ENCODE data around the gene BRPF1.

DNA sequence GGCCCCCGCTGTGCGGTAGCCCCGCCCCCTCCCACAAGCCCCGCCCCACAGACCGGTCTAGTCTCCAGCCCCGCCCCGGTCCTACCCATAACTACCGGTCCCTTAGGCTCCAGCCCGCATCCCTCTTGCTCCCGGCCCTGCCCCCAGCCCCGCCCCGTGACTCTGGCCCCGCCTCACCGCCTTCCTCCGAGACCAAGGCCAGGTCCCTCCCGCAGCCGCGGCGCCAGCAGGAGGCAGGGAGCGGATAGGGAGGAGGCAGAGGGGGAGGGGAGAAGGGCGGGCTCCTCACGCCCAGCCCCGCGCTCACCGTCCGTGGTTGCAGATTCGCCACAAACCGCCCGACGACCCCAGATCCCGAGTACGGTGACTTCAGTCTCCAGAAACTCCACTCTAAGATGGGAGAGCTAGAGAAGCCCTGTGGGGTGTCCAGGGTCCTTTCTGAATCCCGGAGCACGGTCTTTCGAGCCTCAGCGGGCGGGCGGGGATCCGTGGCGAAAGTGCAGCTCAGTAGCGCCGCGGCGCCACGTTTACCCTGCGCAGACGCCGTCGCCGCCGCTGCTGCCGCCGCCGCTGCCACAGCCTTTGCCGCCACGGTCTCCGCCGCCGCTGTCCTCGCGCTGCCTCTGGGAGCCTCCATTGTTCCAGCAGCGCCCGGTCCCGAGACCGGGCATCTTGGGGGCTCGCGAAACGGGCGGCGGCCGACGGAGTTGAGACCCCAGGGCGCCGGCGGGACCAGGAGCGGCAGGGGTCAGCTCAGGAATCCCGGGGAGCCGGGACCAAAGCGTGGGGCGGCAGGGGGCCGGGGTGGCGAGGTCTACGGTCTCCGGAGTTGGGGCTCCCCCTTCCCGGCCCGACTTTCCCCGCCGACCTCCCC is at the start of gene BRPF1:
- peak; percentile 72 for TF ChIP-seq SP1 (IDR thresholded peaks at IDR 0.05)
- TF ChIP-seq, protein P1, sequence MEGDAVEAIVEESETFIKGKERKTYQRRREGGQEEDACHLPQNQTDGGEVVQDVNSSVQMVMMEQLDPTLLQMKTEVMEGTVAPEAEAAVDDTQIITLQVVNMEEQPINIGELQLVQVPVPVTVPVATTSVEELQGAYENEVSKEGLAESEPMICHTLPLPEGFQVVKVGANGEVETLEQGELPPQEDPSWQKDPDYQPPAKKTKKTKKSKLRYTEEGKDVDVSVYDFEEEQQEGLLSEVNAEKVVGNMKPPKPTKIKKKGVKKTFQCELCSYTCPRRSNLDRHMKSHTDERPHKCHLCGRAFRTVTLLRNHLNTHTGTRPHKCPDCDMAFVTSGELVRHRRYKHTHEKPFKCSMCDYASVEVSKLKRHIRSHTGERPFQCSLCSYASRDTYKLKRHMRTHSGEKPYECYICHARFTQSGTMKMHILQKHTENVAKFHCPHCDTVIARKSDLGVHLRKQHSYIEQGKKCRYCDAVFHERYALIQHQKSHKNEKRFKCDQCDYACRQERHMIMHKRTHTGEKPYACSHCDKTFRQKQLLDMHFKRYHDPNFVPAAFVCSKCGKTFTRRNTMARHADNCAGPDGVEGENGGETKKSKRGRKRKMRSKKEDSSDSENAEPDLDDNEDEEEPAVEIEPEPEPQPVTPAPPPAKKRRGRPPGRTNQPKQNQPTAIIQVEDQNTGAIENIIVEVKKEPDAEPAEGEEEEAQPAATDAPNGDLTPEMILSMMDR (IDR thresholded peaks at IDR 0.05; ENCODE audit: low read depth, low read length, missing input control), result no peak
- no peak for TF ChIP-seq TAF1 (conservative IDR thresholded peaks at IDR 0.05)
